Progenitor cell of endocrine pancreas (in vitro differentiated cells): Measurements from ENCODE around the gene PDE6D. TPM values are rescaled to one million over a fixed set of nuclear protein-coding genes. Genes with fewer than 3 reads are reported as not detected.
A peak's percentile ranks its signal among the peaks of the same experiment; 100 is the strongest.

Experiments
- DNase-seq: peaks from one replicate; pipeline ENCODE4 v3.0.0; 2021; ENCODE audit warnings: low spot score; ENCODE audit not compliant: unreplicated experiment
- H3K27ac Mint-ChIP-seq: 2 replicates; pipeline ENCODE4 v1.8.0; 2021; ENCODE audit warnings: mild to moderate bottlenecking, moderate library complexity, mixed read lengths
- H3K27me3 Mint-ChIP-seq: 2 replicates; pipeline ENCODE4 v1.8.0; 2021; ENCODE audit warnings: mixed read lengths
- H3K36me3 Mint-ChIP-seq: 2 replicates; pipeline ENCODE4 v1.8.0; 2022; ENCODE audit warnings: mixed read lengths; ENCODE audit not compliant: insufficient read depth
- H3K4me1 Mint-ChIP-seq: 2 replicates; pipeline ENCODE4 v1.8.0; 2021; ENCODE audit warnings: low read depth, mixed read lengths
- H3K4me3 Mint-ChIP-seq: 2 replicates; pipeline ENCODE4 v1.8.0; 2021; ENCODE audit warnings: low read depth, mild to moderate bottlenecking, moderate library complexity, mixed read lengths
- H3K9me3 Mint-ChIP-seq: 2 replicates; pipeline ENCODE4 v1.8.0; 2021; ENCODE audit warnings: low read depth, mixed read lengths
- CTCF ChIP-seq: fragments of 200-600 bp; sonication (generic); IDR thresholded peaks from one replicate; pipeline ENCODE4 v1.5.0; 2021; ENCODE audit warnings: antibody characterized with exemption, mild to moderate bottlenecking; ENCODE audit not compliant: unreplicated experiment
- total RNA-seq: library from RNA; stranded (reverse); gene quantifications from 2 replicates; pipeline ENCODE4 v1.2.1, GENCODE V29; 2021

Gene PDE6D
- total RNA-seq, 1 donor from 2014 or later = 21.9 TPM

- TF ChIP-seq CTCF = peak; percentile 26
- peak overlapping the region; percentile 67 for H3K27ac Mint-ChIP-seq
- H3K9me3 Mint-ChIP-seq = no peaks in the 10 kb centered on the region
- H3K36me3 Mint-ChIP-seq = peaks cover 5% of the 10 kb centered on the region
- DNase-seq = no peak
- no peak overlapping the region for H3K4me3 Mint-ChIP-seq
- H3K27me3 Mint-ChIP-seq = no peaks in the 10 kb centered on the region
- H3K4me1 Mint-ChIP-seq = no peaks in the 10 kb centered on the region
Observed at GRCh38 chr2:231732604-231733003, 48.5 kb downstream of the PDE6D start.

DNA sequence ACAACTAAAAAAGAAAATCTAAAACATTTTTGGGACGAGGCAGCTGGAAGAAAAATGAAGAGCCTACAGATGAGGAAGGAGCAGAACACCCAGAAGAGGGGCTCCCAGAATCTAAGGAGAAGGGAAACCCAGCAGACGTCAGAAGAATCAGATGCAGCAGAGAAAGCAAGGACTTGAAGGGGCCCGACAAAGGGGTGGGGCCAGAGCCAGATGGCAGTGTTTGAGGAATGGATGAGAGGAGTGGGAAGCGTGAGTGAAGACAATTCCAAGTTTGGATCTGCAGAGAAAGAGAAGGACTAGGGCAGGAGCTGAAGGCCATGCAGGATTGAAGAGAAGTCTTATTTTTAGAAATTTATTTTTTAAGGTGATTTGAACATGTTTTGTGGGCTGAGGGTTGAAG lies 53.5 kb downstream of the PDE6D start:
- no peak for TF ChIP-seq CTCF
- no peaks in the 10 kb centered on the region for H3K27me3 Mint-ChIP-seq
- H3K4me1 Mint-ChIP-seq = no peaks in the 10 kb centered on the region
- H3K9me3 Mint-ChIP-seq = no peaks in the 10 kb centered on the region
- no peak for DNase-seq
- no peak overlapping the region for H3K27ac Mint-ChIP-seq
- H3K4me3 Mint-ChIP-seq = no peak overlapping the region
- peaks cover 2% of the 10 kb centered on the region for H3K36me3 Mint-ChIP-seq

DNA sequence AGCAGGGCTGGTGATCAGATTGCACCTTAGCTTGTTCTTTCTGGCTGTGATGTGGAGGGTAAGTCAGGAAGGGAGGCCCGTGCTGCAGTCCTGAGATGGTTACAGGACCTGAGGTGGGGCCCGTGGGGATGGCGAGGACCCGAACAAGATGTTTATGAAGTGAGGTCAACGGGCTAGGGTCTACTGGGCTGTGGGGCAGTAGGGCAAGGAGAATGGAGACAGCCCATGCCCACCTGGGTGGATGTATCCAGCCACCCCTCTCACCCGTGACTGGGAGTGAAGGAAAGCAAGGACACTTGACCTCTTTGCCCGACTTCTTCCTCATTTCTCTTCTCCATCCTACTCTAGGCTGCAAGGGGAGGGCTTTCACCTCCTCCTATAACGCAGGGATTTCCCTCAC lies 54.8 kb downstream of the PDE6D start:
- H3K27me3 Mint-ChIP-seq = no peaks in the 10 kb centered on the region
- no peaks in the 10 kb centered on the region for H3K36me3 Mint-ChIP-seq
- no peaks in the 10 kb centered on the region for H3K9me3 Mint-ChIP-seq
- TF ChIP-seq CTCF = no peak
- H3K4me1 Mint-ChIP-seq = no peaks in the 10 kb centered on the region
- DNase-seq = no peak
- no peak overlapping the region for H3K4me3 Mint-ChIP-seq
- no peak overlapping the region for H3K27ac Mint-ChIP-seq

DNA sequence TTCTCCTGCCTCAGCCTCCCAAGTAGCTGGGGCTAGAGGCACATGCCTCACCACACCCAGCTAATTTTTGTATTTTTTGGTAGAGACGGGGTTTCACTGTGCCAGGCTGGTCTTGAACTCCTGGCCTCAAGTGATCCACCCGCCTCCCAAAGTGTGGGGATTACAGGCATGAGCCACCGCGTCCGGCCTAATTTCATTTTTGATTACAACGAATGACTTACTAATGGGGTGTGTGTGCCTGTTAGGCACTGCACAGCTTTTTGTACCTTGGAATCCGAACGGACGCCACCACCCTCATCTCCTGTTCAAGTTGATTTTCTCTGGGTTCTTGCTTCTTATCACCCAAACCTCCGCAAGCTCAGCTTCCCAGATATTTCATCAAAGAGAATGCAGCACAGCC lies 55.6 kb downstream of the PDE6D start:
- no peak overlapping the region for H3K4me3 Mint-ChIP-seq
- H3K36me3 Mint-ChIP-seq = no peaks in the 10 kb centered on the region
- no peaks in the 10 kb centered on the region for H3K9me3 Mint-ChIP-seq
- no peaks in the 10 kb centered on the region for H3K27me3 Mint-ChIP-seq
- no peaks in the 10 kb centered on the region for H3K4me1 Mint-ChIP-seq
- DNase-seq = no peak
- no peak overlapping the region for H3K27ac Mint-ChIP-seq
- no peak for TF ChIP-seq CTCF

DNA sequence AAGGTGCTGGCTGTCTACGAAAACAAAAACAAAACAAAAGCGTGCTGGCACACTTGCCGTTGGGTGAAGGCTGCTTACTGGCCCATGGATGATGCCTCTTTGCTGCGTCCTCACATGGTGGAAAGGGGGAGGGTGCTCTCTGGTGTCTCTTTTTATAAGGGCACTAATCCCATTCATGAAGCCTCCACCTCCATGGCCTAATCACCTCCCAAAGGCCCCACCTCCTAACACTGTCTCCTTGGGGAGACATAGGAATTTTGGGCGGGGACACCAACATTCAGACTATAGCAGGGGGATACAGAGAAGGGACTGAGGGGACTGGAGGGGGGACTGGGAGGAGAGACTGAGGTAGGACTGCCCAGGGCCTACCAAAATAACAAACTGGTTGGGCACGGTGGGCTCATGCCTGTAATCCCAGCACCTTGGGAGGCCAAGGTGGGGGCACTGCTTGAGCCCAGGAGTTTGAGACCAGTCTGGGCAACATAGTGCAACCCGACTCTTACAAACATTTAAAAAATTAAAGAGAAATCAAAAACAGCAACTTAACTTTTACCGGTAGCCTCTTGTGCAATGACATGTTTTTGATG lies 58.3 kb downstream of the PDE6D start:
- TF ChIP-seq CTCF = no peak
- no peak overlapping the region for H3K4me3 Mint-ChIP-seq
- no peaks in the 10 kb centered on the region for H3K36me3 Mint-ChIP-seq
- DNase-seq = no peak
- H3K9me3 Mint-ChIP-seq = no peaks in the 10 kb centered on the region
- peak overlapping the region; percentile 73 for H3K27ac Mint-ChIP-seq
- H3K27me3 Mint-ChIP-seq = no peaks in the 10 kb centered on the region
- H3K4me1 Mint-ChIP-seq = no peaks in the 10 kb centered on the region
